ENCODE data around the gene VANGL1.

Gene VANGL1

DNA sequence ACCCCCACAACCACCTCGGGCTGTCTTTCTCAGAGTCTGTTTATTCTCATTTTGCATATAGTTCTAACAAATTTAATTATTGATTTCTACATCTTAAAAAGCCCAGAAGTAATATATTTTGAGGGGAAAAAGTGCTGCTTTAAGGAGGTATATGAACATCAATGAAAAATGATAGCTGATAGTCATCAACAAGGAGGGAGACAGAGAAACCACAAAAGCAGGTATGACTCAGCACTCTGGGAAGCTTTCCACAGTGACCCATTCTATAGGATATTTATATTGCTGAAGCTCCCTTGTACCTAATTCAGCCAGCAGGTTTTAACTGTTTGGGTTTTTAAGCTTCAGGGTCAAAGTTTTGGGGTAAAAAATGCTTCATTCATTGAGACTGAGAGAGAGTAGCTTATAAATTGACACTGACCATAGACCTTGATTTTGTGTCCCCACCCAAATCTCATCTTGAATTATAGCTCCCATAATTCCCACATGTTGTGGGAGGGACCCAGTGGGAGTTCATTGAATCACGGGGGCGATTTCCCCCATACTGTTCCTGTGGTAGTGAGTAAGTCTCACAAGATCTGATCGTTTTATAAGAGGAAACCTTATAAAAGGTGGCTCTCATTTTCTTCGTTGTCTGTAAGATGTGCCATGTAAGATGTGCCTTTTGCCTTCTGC, 27.4 kb downstream of the VANGL1 start:
- DNase-seq (ENCODE audit: low spot score), result no peak

DNA sequence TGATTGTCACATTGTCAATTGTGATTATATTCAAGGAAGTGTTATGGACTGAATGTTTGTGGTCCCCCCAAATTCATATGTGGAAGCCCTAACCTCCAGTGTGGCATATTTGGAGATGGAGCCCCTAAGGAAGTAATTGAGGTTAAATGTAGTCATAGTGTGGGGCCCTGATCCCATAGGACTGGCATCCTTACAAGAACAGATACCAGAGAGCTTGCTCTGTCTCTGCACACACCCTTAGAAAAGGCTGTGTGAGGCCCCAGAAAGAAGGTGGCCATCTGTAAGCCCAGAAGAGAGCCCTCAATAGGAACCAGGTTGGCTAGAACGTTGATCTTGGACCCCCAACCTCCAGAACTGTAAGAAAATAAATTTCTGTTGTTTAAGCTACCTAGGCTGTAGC, 28.1 kb downstream of the VANGL1 start:
- DNase-seq (ENCODE audit: low spot score), result no peak

DNA sequence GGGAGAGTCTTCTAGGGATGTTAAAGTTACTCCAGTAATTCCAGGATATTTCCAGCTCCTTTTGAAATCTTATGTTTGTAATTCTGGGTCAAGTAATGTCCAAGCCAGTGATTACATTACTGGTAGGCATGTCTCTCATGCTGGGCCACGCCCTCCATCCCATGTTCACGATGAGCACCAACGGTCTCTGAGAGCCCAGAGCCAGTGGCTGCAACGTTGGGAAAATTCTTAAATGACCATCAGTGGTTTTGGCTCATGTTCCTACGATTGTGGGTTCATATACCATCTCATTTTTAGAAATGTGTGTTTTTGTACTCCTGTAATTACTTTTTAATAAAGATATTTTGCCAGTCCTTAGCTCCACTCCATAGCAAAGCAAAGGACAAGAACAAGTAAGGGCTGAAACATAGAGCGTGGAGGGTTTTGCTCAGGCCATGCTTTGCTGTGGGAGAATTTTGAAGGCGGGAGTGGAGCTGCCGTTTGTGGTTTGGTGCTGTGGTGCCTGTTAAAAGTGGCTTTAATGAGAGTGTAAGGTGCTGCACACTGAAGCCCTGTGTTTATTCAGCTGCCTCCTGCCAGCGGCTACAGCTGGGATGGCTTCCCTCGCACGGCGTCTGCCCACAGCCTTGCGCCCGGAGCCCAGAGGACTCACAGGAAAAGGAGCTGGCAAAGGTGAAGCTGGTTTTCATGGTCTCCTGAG, 28.9 kb downstream of the VANGL1 start:
- no peak for DNase-seq (ENCODE audit: low spot score)

DNA sequence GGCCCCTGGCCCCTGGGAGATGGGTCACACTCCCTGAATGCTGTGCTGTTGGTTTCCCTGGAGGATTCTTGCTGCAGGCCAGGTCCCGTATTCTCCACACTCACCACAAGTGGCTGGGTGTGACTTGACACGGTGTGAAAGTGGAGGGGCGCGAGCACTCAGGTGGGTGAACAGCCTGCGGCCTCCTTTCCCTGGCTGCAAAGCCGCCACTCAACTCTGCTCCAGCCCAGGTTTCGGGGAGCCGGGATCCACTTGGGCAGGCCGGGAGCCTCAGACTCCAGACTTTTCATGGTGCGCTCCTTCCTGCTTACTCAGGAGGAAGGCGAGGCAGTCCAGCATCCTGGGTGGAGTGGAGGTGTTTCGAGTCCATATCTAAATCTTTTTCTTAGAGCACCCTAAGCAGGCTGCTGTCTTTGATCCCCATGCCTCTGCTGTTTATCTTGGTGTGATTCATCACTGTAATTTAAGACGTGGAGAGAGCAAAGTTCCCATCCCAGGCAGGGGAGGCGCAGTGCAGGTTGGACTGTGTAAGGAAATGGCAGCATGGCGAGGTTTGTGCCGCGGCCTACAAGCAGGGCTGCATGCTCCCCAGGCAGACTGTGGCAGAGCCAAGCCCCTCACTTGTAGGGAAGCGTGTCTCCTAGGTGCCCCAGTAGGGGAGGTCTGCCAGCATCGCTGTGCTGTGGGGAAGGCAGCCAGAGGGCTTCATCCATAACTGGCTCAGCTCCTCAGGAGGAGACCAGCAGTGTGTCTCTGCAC, 29.6 kb downstream of the VANGL1 start:
- no peak for DNase-seq (ENCODE audit: low spot score)

DNA sequence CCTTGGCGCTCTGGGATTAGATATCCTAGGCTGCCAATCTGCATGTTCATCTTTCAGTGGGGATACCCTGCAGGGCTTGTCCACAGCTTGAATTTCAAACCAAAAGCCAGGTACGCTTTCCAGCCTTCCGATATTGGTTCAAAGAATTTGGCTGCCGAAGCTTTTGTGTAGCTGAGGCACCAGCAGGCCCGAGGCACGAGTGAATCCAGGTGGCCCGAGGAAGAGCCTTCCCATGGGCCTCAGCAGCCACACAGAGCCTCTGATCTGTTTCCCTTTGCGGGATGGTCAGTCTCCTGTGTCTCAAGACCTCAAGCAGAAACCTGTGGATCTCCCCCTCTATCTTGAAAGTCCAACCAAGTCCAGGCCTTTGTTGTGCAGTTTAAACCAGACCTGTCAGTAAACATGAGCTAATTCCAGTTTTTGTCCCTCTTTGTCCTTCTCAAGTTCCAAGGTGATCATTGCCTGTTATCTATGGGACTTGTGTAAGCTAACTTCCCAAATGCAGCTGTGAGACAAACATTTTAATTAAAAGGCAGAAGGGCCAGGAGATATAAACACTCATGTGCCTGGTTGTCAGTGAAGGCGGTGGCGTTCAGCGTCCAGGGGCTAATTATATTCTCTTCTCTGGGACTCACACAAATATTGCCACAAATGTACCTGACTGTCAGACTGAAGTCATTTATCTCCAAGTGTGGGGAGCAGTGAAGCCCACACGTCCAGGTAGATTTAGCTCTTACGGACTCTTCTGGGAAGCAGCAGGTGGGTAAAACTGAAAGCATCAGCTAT, 30.6 kb downstream of the VANGL1 start:
- DNase-seq (ENCODE audit: low spot score), result no peak

DNA sequence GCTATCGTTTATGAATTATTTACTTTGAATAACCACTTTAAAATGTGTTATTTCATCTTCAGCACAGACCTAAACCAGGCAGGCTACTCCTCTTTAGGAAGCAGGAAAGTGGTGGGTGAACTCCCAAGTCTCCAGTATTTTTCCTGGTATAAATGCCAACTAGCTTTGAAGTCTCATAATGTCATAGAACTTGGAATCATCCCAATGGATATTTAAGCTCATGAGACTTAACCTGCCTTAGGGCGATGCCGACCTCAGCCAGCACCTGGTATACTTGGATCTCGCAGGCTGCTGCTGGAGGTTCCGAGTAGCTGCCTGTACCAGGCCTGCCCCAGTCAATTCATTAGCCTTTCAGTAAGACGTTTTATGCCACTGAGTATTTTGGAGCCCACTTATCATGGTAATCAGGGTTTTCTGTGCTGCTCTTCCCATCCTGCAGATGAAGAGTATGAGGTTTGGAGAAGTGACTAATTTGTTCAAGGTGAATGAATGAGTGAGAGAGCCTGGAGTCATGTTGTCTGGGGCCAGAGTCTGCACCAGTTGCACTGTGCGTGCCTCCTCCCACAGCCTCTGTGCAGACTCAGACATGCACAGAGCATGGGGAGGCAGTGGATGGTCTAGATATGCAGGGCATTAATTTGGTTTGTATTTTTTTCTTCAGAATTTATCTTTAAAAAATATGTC, 34.9 kb downstream of the VANGL1 start:
- DNase-seq (ENCODE audit: low spot score), result no peak

DNA sequence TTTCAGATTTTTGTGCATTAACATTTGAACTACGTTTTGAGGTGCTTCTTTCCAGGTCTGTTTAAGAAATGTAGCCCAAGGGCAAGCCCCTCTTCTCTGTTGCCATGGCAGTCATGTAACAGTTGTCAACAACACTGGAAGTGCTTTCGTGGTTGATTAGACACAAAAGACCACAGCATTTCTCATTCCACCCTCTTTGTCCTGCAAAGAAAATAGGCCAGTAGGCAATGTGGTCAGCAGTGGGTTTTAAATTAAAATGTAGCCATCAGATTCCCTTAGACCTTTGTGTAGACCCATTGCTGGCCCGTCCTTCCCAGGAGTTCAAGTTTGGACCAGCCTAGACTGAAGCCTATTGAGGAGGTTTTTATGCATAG, 35.4 kb downstream of the VANGL1 start:
- no peak for DNase-seq (ENCODE audit: low spot score)

DNA sequence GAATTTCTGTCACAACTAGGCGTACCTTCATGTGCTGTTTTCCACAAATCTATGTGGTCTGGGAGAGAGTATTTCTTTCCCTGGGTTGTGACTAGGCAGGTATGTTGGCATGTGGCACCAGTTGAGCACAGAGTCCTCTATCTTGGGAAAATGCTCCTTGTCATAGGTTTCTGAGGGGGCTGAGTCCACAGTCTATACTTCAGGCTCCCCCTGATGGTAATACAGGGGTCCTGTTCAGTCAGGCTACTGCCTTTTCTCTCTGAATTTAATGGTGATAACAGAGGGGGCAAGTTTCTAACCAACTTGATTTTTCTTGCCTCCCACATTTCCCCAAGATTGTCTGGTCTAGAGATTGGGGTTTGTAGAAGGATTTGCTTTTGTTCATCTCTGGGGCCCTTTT, 35.8 kb downstream of the VANGL1 start:
- DNase-seq (ENCODE audit: low spot score), result no peak

DNA sequence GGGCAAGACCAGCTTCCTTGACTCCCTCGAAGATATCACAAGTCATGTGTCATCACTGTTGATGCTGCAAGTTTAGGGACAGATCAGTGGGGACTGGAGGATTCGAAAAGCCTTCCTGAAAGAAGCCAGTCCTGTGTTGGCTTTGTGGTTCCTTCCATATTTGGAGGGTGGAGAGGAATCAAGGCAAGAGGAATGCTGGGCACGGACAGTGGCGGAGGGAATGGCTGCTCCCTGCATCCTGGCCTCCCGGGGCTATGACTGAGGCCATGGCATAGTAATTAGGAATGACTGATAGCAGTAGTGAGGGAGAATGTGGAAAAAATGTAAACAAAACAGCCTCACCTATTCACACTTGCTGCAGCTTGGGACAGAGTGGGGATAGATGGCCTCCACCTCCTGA, 36.4 kb downstream of the VANGL1 start:
- DNase-seq (ENCODE audit: low spot score), result no peak

DNA sequence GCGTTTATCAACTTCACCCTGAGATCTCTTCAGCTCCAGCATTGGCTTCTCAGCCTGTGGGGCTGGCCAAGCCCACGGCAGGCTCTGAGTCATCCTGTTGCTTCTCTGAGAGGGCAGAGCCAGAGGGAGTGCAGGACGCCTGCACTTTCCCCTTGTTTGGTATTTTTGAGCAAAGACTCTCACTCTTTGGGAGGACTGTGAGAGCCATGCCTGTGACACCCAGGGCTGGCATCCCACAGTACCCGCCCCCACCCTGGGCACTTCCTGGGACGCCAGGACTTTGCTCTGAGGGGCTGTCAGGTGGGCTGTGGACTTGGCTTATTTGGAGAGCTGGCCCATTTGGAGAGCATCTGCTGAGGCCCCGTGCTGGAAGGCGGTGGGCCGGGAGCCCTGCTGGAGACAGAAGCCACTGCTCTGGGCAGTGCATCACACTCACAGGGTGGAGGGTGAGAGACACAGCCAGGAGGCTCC, 37.4 kb downstream of the VANGL1 start:
- DNase-seq (ENCODE audit: low spot score), result no peak

DNA sequence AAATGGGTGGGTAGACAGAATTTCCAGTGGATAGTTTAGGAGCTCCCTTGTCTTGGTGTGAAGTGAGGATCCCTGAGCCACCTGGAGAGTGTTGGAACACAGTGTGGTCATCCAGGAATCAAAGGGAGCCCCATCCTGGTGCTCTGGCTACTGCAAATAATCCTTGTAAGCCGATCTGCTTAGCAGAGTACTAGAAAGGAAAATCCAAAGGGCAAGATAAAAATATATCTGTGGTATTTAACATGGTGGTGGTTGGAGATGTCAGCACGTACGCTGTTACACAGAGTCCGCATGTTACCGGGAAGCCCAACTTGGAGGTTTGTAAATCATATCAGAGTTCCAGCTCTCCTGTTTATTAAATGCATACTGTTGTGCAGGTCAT, 39.0 kb downstream of the VANGL1 start:
- no peak for DNase-seq (ENCODE audit: low spot score)

DNA sequence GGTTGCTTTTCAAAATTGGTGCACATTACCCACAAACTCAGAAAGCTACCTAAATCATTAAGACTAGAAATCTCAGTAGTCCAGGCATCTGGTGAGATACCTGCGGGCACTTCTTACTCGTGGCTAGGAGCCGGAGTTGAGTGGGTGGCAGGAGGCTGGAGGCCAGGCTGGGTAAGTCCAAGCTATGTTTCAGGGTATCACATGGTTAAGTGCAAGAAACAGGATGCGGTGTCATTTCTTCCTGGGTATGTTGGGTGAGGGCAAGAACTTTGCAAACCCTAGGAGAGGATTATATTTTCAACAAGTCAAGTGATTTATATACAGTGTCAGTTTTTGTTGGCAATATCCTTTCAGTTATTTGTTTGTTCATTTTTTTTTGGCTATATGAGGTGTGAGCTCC, 41.0 kb downstream of the VANGL1 start:
- DNase-seq (ENCODE audit: low spot score), result no peak

DNA sequence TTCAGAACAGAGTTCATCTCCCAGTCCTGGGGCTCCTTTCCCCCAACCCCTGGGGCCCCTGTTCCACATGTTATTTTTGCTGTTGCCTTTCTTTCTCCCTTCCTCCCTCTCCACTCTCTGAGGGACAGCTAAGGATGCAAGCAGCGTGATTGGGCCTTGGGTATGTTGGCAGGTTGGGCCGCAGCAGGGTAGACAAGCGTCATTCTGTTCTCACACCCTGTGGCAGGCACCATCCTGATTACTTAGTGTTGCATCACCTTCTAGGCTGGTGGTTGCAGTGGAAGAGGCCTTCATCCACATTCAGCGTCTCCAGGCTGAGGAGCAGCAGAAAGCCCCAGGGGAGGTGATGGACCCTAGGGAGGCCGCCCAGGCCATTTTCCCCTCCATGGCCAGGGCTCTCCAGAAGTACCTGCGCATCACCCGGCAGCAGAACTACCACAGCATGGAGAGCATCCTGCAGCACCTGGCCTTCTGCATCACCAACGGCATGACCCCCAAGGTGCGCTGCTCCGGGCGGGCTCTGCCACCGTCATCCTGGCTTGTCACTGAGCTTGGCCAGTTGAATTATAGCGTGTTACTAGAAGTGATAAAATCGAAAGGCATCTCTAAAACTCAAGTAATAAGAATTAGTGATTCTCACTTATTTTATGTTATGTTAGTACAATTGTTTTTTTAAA, 43.4 kb downstream of the VANGL1 start:
- no peak for DNase-seq (ENCODE audit: low spot score)

DNA sequence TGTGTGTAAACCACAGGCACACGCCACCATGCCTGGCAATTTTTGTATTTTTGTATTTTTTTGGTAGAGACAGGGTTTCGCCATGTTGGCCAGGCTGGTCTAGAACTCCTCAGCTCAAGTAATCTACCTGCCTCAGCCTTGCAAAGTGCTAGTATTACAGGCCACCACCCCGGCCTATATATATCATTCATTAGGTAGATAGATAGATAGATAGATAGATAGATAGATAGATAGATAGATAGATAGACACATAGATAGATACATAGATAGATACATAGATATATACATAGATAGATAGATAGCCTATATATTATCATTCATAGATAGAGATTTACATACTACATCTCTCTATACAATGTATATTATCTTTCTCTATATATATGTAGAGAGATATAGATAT, 46.0 kb downstream of the VANGL1 start:
- no peak for DNase-seq (ENCODE audit: low spot score)

DNA sequence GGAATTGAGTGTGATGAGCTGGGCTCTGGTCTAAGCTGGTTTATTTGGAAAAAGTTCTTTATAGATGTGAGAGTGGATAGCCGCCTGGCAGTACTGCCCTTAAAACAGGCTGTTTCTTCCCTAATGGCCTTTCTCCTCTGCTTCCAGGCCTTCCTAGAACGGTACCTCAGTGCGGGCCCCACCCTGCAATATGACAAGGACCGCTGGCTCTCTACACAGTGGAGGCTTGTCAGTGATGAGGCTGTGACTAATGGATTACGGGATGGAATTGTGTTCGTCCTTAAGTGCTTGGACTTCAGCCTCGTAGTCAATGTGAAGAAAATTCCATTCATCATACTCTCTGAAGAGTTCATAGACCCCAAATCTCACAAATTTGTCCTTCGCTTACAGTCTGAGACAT, 49.2 kb downstream of the VANGL1 start:
- no peak for DNase-seq (ENCODE audit: low spot score)

DNA sequence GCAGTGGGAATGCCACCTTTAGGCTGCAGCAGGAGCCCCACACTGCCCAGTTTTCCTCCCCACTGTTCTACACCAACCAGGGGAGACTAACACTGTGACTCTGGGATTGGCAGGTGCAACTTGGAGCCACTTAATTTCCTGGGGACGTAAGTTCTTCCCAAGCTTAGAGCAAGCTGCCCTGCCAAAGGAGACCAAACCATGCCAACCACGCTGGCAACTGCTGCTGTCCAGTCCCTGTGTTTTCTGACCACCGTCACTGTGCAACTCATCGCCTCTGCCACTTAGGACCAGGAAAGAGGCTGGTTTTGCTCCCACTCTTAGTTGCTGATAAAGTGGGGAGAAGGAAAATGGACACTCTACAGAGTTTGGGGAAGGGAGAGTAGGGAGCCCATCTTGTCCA, 50.5 kb downstream of the VANGL1 start:
- no peak for DNase-seq (ENCODE audit: low spot score)

DNA sequence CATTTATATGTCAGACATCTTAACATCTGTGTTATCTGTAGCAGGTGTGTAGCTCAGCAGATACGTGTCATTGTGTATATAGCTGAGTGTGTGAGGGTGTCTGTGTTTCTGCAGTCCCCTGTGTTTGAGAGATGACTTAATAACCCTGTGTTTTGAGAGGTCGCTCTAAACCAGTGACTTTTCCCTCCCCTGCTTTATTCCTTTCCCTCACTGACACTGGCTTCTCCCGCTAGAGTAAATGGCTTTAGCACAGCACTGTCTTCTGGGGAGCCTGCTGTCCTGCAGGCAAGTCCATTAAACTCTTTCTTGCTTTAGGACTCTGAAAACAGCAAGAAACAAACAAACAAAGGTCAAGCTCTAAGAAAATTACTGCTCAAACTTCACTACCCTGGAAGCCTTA, 53.0 kb downstream of the VANGL1 start:
- DNase-seq (ENCODE audit: low spot score), result no peak

DNA sequence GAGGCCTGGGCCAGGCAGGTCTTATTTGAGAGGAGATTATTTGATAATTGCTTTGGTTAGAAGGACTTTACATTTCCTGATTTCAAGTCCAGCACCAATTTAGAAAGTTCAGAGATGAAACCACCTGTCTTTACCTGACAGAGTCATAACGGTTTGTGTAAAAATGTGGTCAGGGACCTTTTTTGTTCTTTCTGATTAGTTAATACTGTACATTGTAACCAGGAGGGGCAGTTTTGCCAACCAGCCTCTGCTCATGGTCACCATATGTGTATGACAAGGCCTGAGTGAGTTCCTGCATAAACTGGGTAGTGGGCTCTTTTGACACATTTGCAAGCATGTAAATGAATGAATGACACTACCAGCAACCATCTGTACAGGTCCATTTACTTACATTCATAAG, 55.8 kb downstream of the VANGL1 start:
- no peak for DNase-seq (ENCODE audit: low spot score)

DNA sequence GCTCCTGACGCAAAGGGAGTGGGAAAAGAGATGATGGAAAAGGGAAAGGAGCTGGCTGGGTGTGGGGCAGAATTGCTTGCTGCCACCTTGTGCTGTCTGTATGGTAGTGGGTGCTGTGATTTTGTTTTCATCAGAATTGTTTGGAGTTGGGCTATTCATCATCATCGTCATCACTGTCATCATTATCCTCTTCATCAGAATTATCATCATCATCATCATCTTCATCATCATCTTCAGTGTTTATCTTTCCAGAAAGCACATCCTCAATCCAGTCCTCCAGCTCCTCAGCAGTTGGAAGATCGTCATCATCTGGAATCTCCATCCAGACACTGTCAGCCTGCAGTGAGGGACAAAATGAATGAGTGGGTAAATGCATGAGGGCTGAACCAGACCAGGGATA, 59.3 kb downstream of the VANGL1 start:
- DNase-seq (ENCODE audit: low spot score), result no peak

DNA sequence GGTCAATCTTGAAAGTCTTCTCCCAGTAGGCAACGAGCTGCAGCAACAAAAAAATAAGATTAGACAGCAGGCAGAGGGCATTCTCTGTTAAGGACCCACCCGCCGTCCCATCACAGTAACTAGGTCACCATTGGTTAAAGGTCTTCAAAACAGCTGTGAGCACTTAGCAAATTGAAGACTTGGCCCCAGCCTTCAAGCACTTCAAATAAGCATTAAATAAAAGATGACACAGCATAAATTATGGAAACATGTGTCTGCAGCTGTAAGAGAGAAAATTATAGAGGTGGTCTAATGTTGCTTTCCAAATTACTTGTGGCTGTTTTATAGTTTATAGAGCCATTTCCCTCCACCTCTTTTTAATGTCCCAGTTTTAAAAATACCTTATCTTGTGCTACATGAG, 61.2 kb downstream of the VANGL1 start:
- no peak for DNase-seq (ENCODE audit: low spot score)

All from HuH-7 (cell line).